Daoy (cell line): Measurements from ENCODE around the gene UBP1. TPM values are rescaled to one million over a fixed set of nuclear protein-coding genes. Genes with fewer than 3 reads are reported as not detected.
A peak's percentile ranks its signal among the peaks of the same experiment; 100 is the strongest.
"Not testable (repeated sequence)": the region's sequence is repeated elsewhere in the genome, so short reads cannot be mapped to it uniquely, and the experiment has no call there.

ENCODE experiments used
- DNase-seq: peaks from one replicate; pipeline ENCODE4 v3.0.0-alpha.2; 2015; ENCODE audit warnings: low read depth
- total RNA-seq: library from RNA; depleted of rRNA; stranded (reverse); fragments of >200 nt; shearing (Covaris generic); gene quantifications from 2 replicates; pipeline ENCODE4 v1.2.3, GENCODE V29; 2014; rRNA removed

Gene UBP1
- 14.8 and 19.8 TPM in 2 replicates for total RNA-seq

GRCh38 chr3:33440328-33441224 lies at the start of gene UBP1:
Gene UBP1, minus strand, starts transcription at chr3:33440405. Its CDS starts 557 bp downstream, at chr3:33439848.
- DNase-seq: peak; percentile 99

- DNase-seq: no peak
Observed at GRCh38 chr3:33488683-33489082, 48.5 kb upstream of the UBP1 start.

GRCh38 chr3:33488246-33488645 lies 48.0 kb upstream of the UBP1 start:
- DNase-seq: no peak

- no peak for DNase-seq
Observed at GRCh38 chr3:33482111-33482521, 41.9 kb upstream of the UBP1 start.

- DNase-seq: no peak
Observed at GRCh38 chr3:33474896-33475295, 34.7 kb upstream of the UBP1 start.

GRCh38 chr3:33473813-33474212 lies 33.6 kb upstream of the UBP1 start:
- DNase-seq: no peak

GRCh38 chr3:33467786-33468185 lies 27.6 kb upstream of the UBP1 start:
- DNase-seq: no peak

- DNase-seq: no peak
Observed at GRCh38 chr3:33461097-33461496, 20.9 kb upstream of the UBP1 start.

- DNase-seq: not testable (repeated sequence)
Observed at GRCh38 chr3:33459577-33459976, 19.4 kb upstream of the UBP1 start.

- DNase-seq: no peak
Observed at GRCh38 chr3:33458446-33458845, 18.2 kb upstream of the UBP1 start.

- DNase-seq: no peak
Observed at GRCh38 chr3:33456756-33457155, 16.6 kb upstream of the UBP1 start.

GRCh38 chr3:33453331-33453761 lies 13.1 kb upstream of the UBP1 start:
- DNase-seq: no peak

- DNase-seq: not testable (repeated sequence)
Observed at GRCh38 chr3:33451994-33452393, 11.8 kb upstream of the UBP1 start.

- no peak for DNase-seq
Observed at GRCh38 chr3:33447958-33448357, 7.8 kb upstream of the UBP1 start.

GRCh38 chr3:33447256-33447625 lies 7.0 kb upstream of the UBP1 start:
- not testable (repeated sequence) for DNase-seq

- no peak for DNase-seq
Observed at GRCh38 chr3:33442190-33442589, 2.0 kb upstream of the UBP1 start.

- DNase-seq: no peak
Observed at GRCh38 chr3:33441225-33441976, 1.2 kb upstream of the UBP1 start.

GRCh38 chr3:33439546-33440327 lies 468 bp downstream of the UBP1 start:
- DNase-seq: peak; percentile 30

GRCh38 chr3:33438881-33439545 lies 1.2 kb downstream of the UBP1 start:
- no peak for DNase-seq

GRCh38 chr3:33438284-33438668 lies 1.9 kb downstream of the UBP1 start:
- no peak for DNase-seq

GRCh38 chr3:33437556-33438283 lies 2.5 kb downstream of the UBP1 start:
- DNase-seq: peak; percentile 35
